MG63 (cell line): Measurements from ENCODE around the gene CDH23. TPM values are rescaled to one million over a fixed set of nuclear protein-coding genes. Genes with fewer than 3 reads are reported as not detected.

ENCODE experiments used
- DNase-seq: peaks from one replicate; pipeline ENCODE4 v3.0.0-alpha.2; 2020
- H3K27me3 ChIP-seq: fragments of 250-450 bp; sonication (Bioruptor Pico); 2 replicates; pipeline ENCODE4 v1.5.1; 2020; ENCODE audit warnings: mild to moderate bottlenecking, moderate library complexity
- H3K36me3 ChIP-seq: fragments of 250-450 bp; sonication (Bioruptor Pico); 2 replicates; pipeline ENCODE4 v1.5.1; 2020; ENCODE audit warnings: mild to moderate bottlenecking, moderate library complexity
- H3K4me3 ChIP-seq: fragments of 250-450 bp; sonication (Bioruptor Pico); 2 replicates; pipeline ENCODE4 v1.5.1; 2020; ENCODE audit warnings: mild to moderate bottlenecking, moderate library complexity
- H3K9me3 ChIP-seq: fragments of 250-450 bp; sonication (Bioruptor Pico); 2 replicates; pipeline ENCODE4 v1.5.1; 2020; ENCODE audit warnings: mild to moderate bottlenecking, moderate library complexity
- total RNA-seq: library from RNA; depleted of rRNA; stranded (reverse); fragments of >200 nt; shearing (Covaris generic); gene quantifications from 2 replicates; pipeline ENCODE4 v1.2.3, GENCODE V29; 2014; ENCODE audit warnings: low replicate concordance

The CDH23 gene
- total RNA-seq, 1 experiment from 2014 or later, result 0.07 TPM

- no peaks in the 10 kb centered on the region for H3K9me3 ChIP-seq
- H3K4me3 ChIP-seq, result no peak overlapping the region
- H3K36me3 ChIP-seq, result no peaks in the 10 kb centered on the region
- DNase-seq, result no peak
- H3K27me3 ChIP-seq, result no peaks in the 10 kb centered on the region
Measured at GRCh38 chr10:71633920-71634319, 237.2 kb downstream of the CDH23 start.

DNA sequence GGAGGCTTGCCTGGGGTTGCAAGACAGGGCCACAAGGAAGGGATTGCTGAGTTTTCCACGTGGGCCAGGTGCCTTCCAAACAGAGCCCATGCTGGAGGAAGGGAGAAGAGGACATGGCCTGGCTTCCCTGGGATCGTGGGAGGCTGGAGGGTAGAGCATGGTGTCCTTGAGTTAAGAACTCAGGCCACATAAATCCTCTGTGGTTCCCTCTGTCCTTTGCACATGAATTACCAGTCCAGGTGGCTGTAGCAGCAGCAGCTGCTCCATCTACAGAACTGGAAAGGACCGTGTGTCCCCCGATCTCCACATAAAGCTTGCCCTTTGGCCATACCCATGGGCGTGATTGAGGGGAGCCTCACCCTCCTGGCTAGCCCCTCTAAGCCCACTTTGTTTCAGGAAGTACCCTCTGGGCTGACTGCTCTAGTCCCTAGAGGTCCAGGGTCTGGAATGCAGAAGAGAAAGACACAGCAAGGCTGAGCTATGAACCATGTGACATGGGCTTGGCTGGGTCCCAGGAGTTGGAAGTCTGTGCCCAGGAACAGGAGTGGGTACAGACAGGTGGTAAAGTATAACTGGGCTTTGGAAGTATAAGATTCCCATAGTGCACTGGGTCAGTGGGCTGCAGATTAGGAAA lies 237.9 kb downstream of the CDH23 start:
- H3K9me3 ChIP-seq, result no peaks in the 10 kb centered on the region
- H3K27me3 ChIP-seq, result no peaks in the 10 kb centered on the region
- no peaks in the 10 kb centered on the region for H3K36me3 ChIP-seq
- DNase-seq, result no peak
- H3K4me3 ChIP-seq, result no peak overlapping the region

DNA sequence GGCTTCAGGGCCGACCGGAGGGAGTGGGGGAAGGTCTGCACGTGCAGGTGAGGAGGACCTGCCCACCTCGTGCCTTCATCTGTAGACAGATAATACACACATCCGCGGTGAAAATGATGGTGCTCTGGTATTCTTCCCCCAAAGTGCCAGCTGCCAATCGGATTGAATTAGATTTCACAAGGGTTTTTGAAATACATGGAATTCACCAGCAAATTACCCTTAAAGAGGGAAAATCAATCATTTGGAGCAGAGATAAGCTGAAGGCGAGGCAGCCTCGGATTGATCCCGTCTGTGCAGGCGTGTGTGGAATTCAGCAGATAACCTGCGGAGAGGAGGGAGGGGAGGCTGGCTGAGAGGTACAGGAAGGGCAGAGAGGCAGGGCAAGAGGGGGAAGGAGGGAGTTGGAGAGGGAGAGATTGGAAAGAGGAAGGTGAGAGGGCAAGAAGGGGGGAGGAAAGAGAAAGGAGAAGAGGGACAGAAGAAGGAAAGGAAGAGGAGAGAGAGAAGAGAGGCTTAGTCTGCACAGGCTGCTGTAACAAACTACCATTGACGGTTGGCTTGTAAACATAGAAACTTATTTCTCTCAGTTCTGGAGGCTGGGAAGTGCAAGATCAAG lies 238.6 kb downstream of the CDH23 start:
- DNase-seq, result no peak
- Histone ChIP-seq H3K27me3 (no peaks in the 10 kb centered on the region), H3K9me3 (no peaks in the 10 kb centered on the region)

GRCh38 chr10:71635867-71636266 lies 239.1 kb downstream of the CDH23 start:
- no peaks in the 10 kb centered on the region for H3K27me3 ChIP-seq
- H3K9me3 ChIP-seq, result no peaks in the 10 kb centered on the region
- no peak for DNase-seq
- H3K36me3 ChIP-seq, result no peaks in the 10 kb centered on the region
- H3K4me3 ChIP-seq, result no peak overlapping the region

More for the DNA sequence above, 238.6 kb downstream of the CDH23 start:
- Histone ChIP-seq H3K4me3 (no peak overlapping the region), H3K36me3 (no peaks in the 10 kb centered on the region)

GRCh38 chr10:71636588-71636987 lies 239.9 kb downstream of the CDH23 start:
- no peaks in the 10 kb centered on the region for H3K27me3 ChIP-seq
- no peak overlapping the region for H3K4me3 ChIP-seq
- H3K36me3 ChIP-seq, result no peaks in the 10 kb centered on the region
- no peaks in the 10 kb centered on the region for H3K9me3 ChIP-seq
- no peak for DNase-seq

GRCh38 chr10:71637305-71637704 lies 240.6 kb downstream of the CDH23 start:
- H3K36me3 ChIP-seq, result no peaks in the 10 kb centered on the region
- no peak overlapping the region for H3K4me3 ChIP-seq
- no peaks in the 10 kb centered on the region for H3K27me3 ChIP-seq
- no peaks in the 10 kb centered on the region for H3K9me3 ChIP-seq
- DNase-seq, result no peak

DNA sequence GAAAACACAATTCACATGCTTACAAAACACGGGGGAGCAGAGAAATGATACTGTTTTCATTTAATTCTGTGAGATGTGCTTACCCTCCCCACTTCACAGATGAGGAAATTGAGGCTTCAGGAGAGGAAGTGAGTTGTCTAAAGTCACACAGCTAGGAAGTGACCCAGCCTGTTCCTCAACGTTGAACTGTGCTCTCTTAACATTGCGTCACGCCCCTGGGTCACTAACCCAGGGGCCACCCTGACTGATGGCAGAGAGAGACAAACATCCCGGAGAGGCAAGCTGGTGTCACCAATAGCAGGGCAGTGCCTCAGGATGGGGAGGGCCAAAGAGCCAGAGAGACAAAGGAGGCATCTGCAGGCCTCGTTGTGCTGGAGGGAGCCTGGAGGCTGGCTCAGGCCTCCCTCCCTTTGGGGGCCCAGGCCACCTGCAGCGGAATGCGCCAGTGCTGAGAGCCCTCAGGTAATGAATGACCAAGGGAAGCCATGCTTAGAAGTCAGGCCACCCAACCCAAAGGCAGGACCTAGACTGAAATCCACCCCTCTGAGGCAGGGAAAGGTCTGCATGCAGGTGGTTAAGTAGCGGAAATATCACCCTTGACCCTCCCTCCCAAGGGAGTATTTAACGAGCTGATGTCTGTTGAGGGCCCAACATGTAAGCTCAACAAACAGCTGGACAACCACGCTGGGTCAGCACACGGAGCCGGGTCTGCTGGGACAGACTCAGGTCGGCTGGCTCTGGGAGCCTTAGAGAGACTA lies 241.5 kb downstream of the CDH23 start:
- Histone ChIP-seq H3K9me3 (no peaks in the 10 kb centered on the region), H3K36me3 (no peaks in the 10 kb centered on the region), H3K4me3 (no peak overlapping the region), H3K27me3 (no peaks in the 10 kb centered on the region)
- no peak for DNase-seq

DNA sequence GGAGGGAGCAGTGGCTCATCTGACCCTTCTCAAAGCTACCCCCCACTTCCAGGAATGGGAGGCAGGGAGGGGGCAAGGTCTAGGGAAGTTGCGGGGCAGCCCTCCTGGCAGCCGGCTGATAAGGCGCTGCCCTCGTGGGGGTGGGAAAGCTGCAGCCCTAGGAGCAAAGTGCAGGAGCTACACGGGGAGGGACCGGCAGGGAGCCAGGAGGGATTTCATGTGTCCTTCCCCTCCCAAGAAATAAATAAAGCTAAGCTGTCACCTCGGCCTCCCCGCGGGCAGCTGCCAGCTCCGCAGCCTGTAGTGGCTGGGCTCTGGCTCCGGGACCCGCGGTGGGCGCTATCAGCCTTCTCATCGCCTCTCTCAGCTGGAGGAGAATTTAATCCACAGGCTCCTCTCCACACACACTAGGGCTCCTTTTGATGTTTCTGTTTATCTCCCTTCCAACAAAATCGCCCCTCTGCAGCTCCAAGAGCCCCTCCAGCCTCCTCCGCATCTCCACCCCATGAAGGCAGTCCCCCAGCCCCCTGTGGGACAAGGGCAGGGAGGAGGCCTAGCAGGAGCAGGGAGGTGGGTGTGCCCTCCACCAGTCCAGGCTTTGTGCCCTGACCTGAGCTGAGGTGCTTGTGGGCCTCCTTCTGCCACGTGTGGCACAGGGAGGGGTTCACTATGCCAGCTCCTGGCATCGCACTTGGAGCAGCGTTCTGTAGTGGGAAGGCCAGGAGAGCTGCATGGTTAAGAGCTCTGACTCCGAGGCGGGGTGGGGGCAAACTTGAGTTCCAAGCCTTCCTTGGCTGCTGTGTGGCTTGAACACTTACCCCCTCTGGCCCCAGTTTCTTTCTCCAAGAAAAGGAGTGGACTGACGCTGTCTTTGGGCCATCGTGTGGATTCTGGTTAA lies 242.4 kb downstream of the CDH23 start:
- H3K9me3 ChIP-seq, result no peaks in the 10 kb centered on the region
- no peaks in the 10 kb centered on the region for H3K36me3 ChIP-seq
- H3K4me3 ChIP-seq, result no peak overlapping the region
- DNase-seq, result no peak
- no peaks in the 10 kb centered on the region for H3K27me3 ChIP-seq

GRCh38 chr10:71640607-71641006 lies 243.9 kb downstream of the CDH23 start:
- no peak for DNase-seq
- no peaks in the 10 kb centered on the region for H3K27me3 ChIP-seq
- no peak overlapping the region for H3K4me3 ChIP-seq
- H3K9me3 ChIP-seq, result no peaks in the 10 kb centered on the region
- no peaks in the 10 kb centered on the region for H3K36me3 ChIP-seq

DNA sequence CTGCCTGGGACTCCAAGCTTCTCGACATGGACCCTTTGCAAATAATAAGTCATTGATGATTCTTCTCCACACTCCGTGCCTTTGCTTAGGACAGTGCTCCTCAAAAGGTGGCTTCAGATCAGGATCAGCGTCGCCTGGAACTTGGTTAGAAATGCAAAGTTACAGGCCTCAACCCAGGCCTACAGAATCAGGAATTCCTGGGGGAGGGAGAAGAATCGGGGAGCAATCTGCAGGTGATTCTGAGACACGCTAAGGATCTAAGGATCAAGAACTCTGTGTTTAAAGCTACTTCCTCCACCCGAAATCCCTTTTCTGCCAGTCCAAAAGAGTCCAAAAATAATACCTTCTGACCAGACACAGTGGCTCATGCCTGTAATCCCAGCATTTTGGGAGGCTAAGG lies 244.7 kb downstream of the CDH23 start:
- Histone ChIP-seq H3K4me3 (no peak overlapping the region), H3K27me3 (no peaks in the 10 kb centered on the region), H3K36me3 (no peaks in the 10 kb centered on the region), H3K9me3 (no peaks in the 10 kb centered on the region)
- DNase-seq, result no peak

- H3K9me3 ChIP-seq, result no peaks in the 10 kb centered on the region
- no peaks in the 10 kb centered on the region for H3K27me3 ChIP-seq
- no peaks in the 10 kb centered on the region for H3K36me3 ChIP-seq
- DNase-seq, result no peak
- no peak overlapping the region for H3K4me3 ChIP-seq
Measured at GRCh38 chr10:71641986-71642385, 245.3 kb downstream of the CDH23 start.

- Histone ChIP-seq H3K36me3 (no peaks in the 10 kb centered on the region), H3K27me3 (no peaks in the 10 kb centered on the region)
Measured at GRCh38 chr10:71643904-71644303, 247.2 kb downstream of the CDH23 start.

GRCh38 chr10:71644307-71645180 lies 247.8 kb downstream of the CDH23 start:
- H3K9me3 ChIP-seq, result no peaks in the 10 kb centered on the region
- no peak for DNase-seq
- no peak overlapping the region for H3K4me3 ChIP-seq
- H3K36me3 ChIP-seq, result no peaks in the 10 kb centered on the region
- H3K27me3 ChIP-seq, result no peaks in the 10 kb centered on the region

More at GRCh38 chr10:71643904-71644303, 247.2 kb downstream of the CDH23 start:
- H3K4me3 ChIP-seq, result no peak overlapping the region
- no peak for DNase-seq
- no peaks in the 10 kb centered on the region for H3K9me3 ChIP-seq

GRCh38 chr10:71645185-71645584 lies 248.5 kb downstream of the CDH23 start:
- H3K4me3 ChIP-seq, result no peak overlapping the region
- no peaks in the 10 kb centered on the region for H3K36me3 ChIP-seq
- no peaks in the 10 kb centered on the region for H3K27me3 ChIP-seq
- no peak for DNase-seq
- no peaks in the 10 kb centered on the region for H3K9me3 ChIP-seq

GRCh38 chr10:71646037-71646436 lies 249.3 kb downstream of the CDH23 start:
- Histone ChIP-seq H3K9me3 (no peaks in the 10 kb centered on the region), H3K36me3 (no peaks in the 10 kb centered on the region), H3K4me3 (no peak overlapping the region), H3K27me3 (no peaks in the 10 kb centered on the region)
- no peak for DNase-seq
